Peyer's patch (tissue), 4 donors: ENCODE measurements around the gene KIRREL3.

Experiments used
- CTCF ChIP-seq, 6 experiments: fragments of 450-650 bp in 4 of 6; fragments of 200-600 bp in 2 of 6; sonication (generic) in 1 of 6; IDR thresholded peaks; one replicate each; pipeline ENCODE4 v1.5.1; 2017 to 2019; ENCODE audit warnings: antibody characterized with exemption in 6 of 6, mild to moderate bottlenecking in 3 of 6, moderate library complexity in 1 of 6
- POLR2A ChIP-seq, 2 donors: fragments of 450-650 bp; IDR thresholded peaks; one replicate each; pipeline ENCODE4 v1.5.1; 2017; ENCODE audit warnings: antibody characterized with exemption in 2 of 2, mild to moderate bottlenecking in 2 of 2, moderate library complexity in 2 of 2

- TF ChIP-seq POLR2A (IDR thresholded peaks at IDR 0.05) = no peak
- TF ChIP-seq CTCF (IDR thresholded peaks at IDR 0.05) = no peak
These were observed 501.3 kb downstream of the KIRREL3 start for GRCh38 chr11:126499131-126499752.
